Neural cell (in vitro differentiated cells): ENCODE measurements around the gene FOXE1. TPM values are rescaled to one million over a fixed set of nuclear protein-coding genes. Genes with fewer than 3 reads are reported as not detected.

ENCODE experiments used
- H2AFZ ChIP-seq: fragments of 200-600, 300-800 bp; sonication (generic), shearing (Covaris generic); 2 replicates; pipeline ENCODE4 v1.6.0; 2014; ENCODE audit warnings: low read depth, mild to moderate bottlenecking, antibody characterized with exemption, low read length, moderate library complexity
- H3F3A ChIP-seq: fragments of 200-600 bp; shearing (Covaris generic); 2 replicates; pipeline ENCODE4 v1.6.1; 2016; ENCODE audit warnings: mild to moderate bottlenecking, moderate library complexity, mixed read lengths, antibody characterized with exemption, low read length; ENCODE audit not compliant: insufficient read depth, poor library complexity, severe bottlenecking
- H3K27ac ChIP-seq: fragments of 200-600, 300-800 bp; sonication (generic), shearing (Covaris generic); 2 replicates; pipeline ENCODE4 v1.5.1; 2014; ENCODE audit warnings: mild to moderate bottlenecking, low read length, moderate library complexity
- H3K27me3 ChIP-seq: fragments of 300-800, 200-600 bp; sonication (generic), shearing (Covaris generic); 2 replicates; pipeline ENCODE4 v1.6.0; 2014; ENCODE audit warnings: mild to moderate bottlenecking, low read depth, low read length, moderate library complexity; ENCODE audit not compliant: insufficient read depth
- H3K36me3 ChIP-seq: fragments of 300-800, 200-600 bp; sonication (generic), shearing (Covaris generic); 2 replicates; pipeline ENCODE4 v1.5.1; 2014; ENCODE audit warnings: mild to moderate bottlenecking, antibody characterized with exemption, low read length, moderate library complexity; ENCODE audit not compliant: insufficient read depth
- H3K4me2 ChIP-seq: fragments of 300-800, 200-600 bp; sonication (generic), shearing (Covaris generic); 2 replicates; pipeline ENCODE4 v1.6.0; 2014; ENCODE audit warnings: mild to moderate bottlenecking, low read length
- H3K4me3 ChIP-seq: fragments of 300-800, 200-600 bp; sonication (generic), shearing (Covaris generic); 2 replicates; pipeline ENCODE4 v1.5.1; 2014; ENCODE audit warnings: mild to moderate bottlenecking, low read length, moderate library complexity
- H3K79me2 ChIP-seq: fragments of 200-600 bp; shearing (Covaris generic); replicated peaks from 2 replicates; pipeline ENCODE4 v1.6.0; 2014; ENCODE audit warnings: mild to moderate bottlenecking, low read length, moderate library complexity; ENCODE audit not compliant: insufficient read depth
- H3K9ac ChIP-seq: fragments of 300-800, 200-600 bp; sonication (generic), shearing (Covaris generic); 2 replicates; pipeline ENCODE4 v1.6.1; 2016; ENCODE audit warnings: mild to moderate bottlenecking, low read length, mixed read lengths
- H3K9me2 ChIP-seq: fragments of 200-600 bp; shearing (Covaris generic); 2 replicates; pipeline ENCODE4 v1.6.1; 2016; ENCODE audit warnings: mild to moderate bottlenecking, low read length, mixed read lengths; ENCODE audit not compliant: insufficient read depth
- H3K9me3 ChIP-seq: fragments of 200-600, 300-800 bp; sonication (generic), shearing (Covaris generic); 2 replicates; pipeline ENCODE4 v1.6.1; 2016; ENCODE audit warnings: mild to moderate bottlenecking, mixed run types, low read length, moderate library complexity, mixed read lengths
- H4K20me1 ChIP-seq: fragments of 200-600 bp; shearing (Covaris generic); 2 replicates; pipeline ENCODE4 v1.6.1; 2016; ENCODE audit warnings: mild to moderate bottlenecking, mixed run types; ENCODE audit not compliant: insufficient read depth
- EP300 ChIP-seq: fragments of 450-650 bp; conservative IDR thresholded peaks from 2 replicates; pipeline ENCODE4 v1.6.1; 2014; ENCODE audit warnings: antibody characterized with exemption, mild to moderate bottlenecking, moderate library complexity; ENCODE audit not compliant: poor library complexity, severe bottlenecking
- EZH2 ChIP-seq: fragments of 200-600, 300-800 bp; shearing (Covaris generic), sonication (generic); IDR thresholded peaks from 2 replicates; pipeline ENCODE4 v1.6.1; 2014; ENCODE audit warnings: antibody characterized with exemption, low read length, borderline replicate concordance, mild to moderate bottlenecking; ENCODE audit not compliant: insufficient read depth, poor library complexity, severe bottlenecking
- MXI1 ChIP-seq: fragments of 450-650 bp; conservative IDR thresholded peaks from 2 replicates; pipeline ENCODE4 v1.6.1; 2014; ENCODE audit warnings: antibody characterized with exemption, mild to moderate bottlenecking; ENCODE audit not compliant: poor library complexity, severe bottlenecking
- POLR2AphosphoS5 ChIP-seq: IDR thresholded peaks from 2 replicates; pipeline ENCODE4 v1.6.1; 2012
- RAD21 ChIP-seq: fragments of 450-650 bp; conservative IDR thresholded peaks from 2 replicates; pipeline ENCODE4 v1.6.1; 2014; ENCODE audit warnings: antibody characterized with exemption, mild to moderate bottlenecking, moderate library complexity
- SMC3 ChIP-seq: fragments of 450-650 bp; conservative IDR thresholded peaks from 2 replicates; pipeline ENCODE4 v1.6.1; 2014; ENCODE audit warnings: antibody characterized with exemption, mild to moderate bottlenecking, moderate library complexity; ENCODE audit not compliant: poor library complexity
- TAF1 ChIP-seq: IDR thresholded peaks from 2 replicates; pipeline ENCODE4 v1.6.1; 2012; ENCODE audit warnings: low read depth
- polyA plus RNA-seq: library from polyadenylated mRNA; depleted of rRNA; stranded (reverse); fragments of >200 nt; gene quantifications from 2 replicates; pipeline ENCODE4 v1.2.3, GENCODE V29; 2014
- TF ChIP-seq, protein P1 (sequence below): IDR thresholded peaks from 2 replicates; pipeline ENCODE4 v1.6.1; 2012; ENCODE audit warnings: borderline replicate concordance
- TF ChIP-seq, protein P2 (sequence below): fragments of 450-650 bp; IDR thresholded peaks from 2 replicates; pipeline ENCODE4 v1.5.1; 2014; ENCODE audit warnings: antibody characterized with exemption, mild to moderate bottlenecking, moderate library complexity; ENCODE audit not compliant: poor library complexity, severe bottlenecking

The FOXE1 gene
- polyA plus RNA-seq, 1 donor from 2014 or later: not detected

DNA sequence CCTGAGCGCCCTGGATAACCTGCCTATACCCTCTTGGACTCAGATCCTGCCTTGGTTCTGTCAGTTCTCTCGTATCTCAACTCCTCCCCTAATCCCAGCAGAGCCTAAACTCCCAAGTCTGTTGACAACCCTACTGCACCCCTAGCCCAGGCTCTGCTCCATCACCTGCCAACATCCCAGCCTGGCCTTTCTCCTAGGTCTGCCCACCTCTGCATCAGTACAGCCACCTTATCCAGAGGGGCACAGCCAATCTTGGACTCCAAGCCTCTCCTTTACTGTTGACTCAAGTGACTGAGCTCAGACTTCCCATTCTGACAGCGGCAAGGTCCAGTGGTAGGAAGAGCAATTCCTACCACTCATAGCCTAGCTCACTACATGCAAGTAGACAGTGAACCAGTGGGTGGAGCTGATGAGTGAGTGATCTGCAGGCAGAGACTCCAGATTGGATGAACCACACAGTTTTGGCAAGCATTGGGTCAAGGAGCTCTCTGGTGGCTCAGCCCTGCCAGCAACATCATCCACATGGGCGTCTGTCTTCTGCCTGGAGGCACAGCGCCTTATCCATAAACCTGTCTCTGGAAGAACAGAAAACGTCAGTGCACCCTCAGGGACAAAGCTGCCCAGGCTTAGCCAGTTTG lies 42.8 kb downstream of the FOXE1 start:
- Histone ChIP-seq H3F3A (no peaks in the 10 kb centered on the region), H4K20me1 (no peaks in the 10 kb centered on the region), H3K4me3 (no peak overlapping the region), H3K4me2 (no peak overlapping the region), H3K79me2 (no peaks in the 10 kb centered on the region), H3K9me2 (no peaks in the 10 kb centered on the region), H3K36me3 (no peaks in the 10 kb centered on the region), H3K9ac (no peak overlapping the region), H3K27me3 (no peaks in the 10 kb centered on the region), H2AFZ (no peak overlapping the region), H3K9me3 (no peaks in the 10 kb centered on the region), H3K27ac (no peak overlapping the region)
- TF ChIP-seq MXI1 (no peak), EZH2 (no peak), RAD21 (no peak), TAF1 (no peak)

DNA sequence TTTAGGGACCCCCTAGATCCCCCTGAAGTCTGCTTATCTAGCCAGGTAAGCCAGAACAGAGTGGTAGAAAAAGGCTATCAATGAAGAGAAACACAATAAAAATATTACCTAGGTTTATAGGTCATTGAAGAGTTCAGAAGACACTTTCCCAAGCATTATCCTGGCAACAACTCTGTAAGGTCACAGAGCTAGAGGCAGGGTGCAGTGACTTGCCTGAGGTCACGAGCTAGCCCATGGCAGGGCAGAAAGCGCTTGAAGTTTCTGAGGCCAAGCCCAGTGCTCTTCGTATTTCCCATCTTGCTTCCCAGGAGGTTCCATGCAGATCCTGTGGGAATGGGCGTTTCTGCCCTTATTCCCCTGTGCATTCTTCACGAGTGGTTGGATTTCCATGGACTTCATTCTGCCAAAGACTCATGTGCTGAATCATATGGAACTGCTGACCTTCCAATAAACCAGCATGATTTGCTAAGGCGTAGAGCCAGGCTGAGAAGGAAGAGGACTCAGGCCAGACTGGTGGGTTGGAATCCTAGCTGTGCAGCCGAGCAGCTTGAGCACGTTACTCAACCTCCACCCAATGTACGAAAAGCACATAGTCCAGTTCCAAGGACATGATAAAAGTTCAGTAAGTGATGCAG lies 47.2 kb downstream of the FOXE1 start:
- no peak for TF ChIP-seq MXI1
- TF ChIP-seq, protein P1, sequence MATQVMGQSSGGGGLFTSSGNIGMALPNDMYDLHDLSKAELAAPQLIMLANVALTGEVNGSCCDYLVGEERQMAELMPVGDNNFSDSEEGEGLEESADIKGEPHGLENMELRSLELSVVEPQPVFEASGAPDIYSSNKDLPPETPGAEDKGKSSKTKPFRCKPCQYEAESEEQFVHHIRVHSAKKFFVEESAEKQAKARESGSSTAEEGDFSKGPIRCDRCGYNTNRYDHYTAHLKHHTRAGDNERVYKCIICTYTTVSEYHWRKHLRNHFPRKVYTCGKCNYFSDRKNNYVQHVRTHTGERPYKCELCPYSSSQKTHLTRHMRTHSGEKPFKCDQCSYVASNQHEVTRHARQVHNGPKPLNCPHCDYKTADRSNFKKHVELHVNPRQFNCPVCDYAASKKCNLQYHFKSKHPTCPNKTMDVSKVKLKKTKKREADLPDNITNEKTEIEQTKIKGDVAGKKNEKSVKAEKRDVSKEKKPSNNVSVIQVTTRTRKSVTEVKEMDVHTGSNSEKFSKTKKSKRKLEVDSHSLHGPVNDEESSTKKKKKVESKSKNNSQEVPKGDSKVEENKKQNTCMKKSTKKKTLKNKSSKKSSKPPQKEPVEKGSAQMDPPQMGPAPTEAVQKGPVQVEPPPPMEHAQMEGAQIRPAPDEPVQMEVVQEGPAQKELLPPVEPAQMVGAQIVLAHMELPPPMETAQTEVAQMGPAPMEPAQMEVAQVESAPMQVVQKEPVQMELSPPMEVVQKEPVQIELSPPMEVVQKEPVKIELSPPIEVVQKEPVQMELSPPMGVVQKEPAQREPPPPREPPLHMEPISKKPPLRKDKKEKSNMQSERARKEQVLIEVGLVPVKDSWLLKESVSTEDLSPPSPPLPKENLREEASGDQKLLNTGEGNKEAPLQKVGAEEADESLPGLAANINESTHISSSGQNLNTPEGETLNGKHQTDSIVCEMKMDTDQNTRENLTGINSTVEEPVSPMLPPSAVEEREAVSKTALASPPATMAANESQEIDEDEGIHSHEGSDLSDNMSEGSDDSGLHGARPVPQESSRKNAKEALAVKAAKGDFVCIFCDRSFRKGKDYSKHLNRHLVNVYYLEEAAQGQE: no peak
- no peak for TF ChIP-seq POLR2AphosphoS5
- no peak for TF ChIP-seq SMC3
- no peak for TF ChIP-seq EZH2
- no peak for TF ChIP-seq EP300
- TF ChIP-seq TAF1: no peak
- TF ChIP-seq, protein P2, sequence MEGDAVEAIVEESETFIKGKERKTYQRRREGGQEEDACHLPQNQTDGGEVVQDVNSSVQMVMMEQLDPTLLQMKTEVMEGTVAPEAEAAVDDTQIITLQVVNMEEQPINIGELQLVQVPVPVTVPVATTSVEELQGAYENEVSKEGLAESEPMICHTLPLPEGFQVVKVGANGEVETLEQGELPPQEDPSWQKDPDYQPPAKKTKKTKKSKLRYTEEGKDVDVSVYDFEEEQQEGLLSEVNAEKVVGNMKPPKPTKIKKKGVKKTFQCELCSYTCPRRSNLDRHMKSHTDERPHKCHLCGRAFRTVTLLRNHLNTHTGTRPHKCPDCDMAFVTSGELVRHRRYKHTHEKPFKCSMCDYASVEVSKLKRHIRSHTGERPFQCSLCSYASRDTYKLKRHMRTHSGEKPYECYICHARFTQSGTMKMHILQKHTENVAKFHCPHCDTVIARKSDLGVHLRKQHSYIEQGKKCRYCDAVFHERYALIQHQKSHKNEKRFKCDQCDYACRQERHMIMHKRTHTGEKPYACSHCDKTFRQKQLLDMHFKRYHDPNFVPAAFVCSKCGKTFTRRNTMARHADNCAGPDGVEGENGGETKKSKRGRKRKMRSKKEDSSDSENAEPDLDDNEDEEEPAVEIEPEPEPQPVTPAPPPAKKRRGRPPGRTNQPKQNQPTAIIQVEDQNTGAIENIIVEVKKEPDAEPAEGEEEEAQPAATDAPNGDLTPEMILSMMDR: no peak

More for the DNA sequence above, 47.2 kb downstream of the FOXE1 start:
- H3K36me3 ChIP-seq: no peaks in the 10 kb centered on the region
- H3K79me2 ChIP-seq: no peaks in the 10 kb centered on the region
- H3F3A ChIP-seq: no peaks in the 10 kb centered on the region
- H4K20me1 ChIP-seq: no peaks in the 10 kb centered on the region
- H3K4me3 ChIP-seq: no peak overlapping the region
- H3K9me2 ChIP-seq: no peaks in the 10 kb centered on the region
- H3K9me3 ChIP-seq: no peaks in the 10 kb centered on the region
- no peak overlapping the region for H2AFZ ChIP-seq
- no peak overlapping the region for H3K9ac ChIP-seq
- H3K4me2 ChIP-seq: no peak overlapping the region
- H3K27me3 ChIP-seq: no peaks in the 10 kb centered on the region
- no peak overlapping the region for H3K27ac ChIP-seq
